Naive thymus-derived CD4-positive, alpha-beta T cell (primary cell): ENCODE data around the gene BTBD3. TPM values are rescaled to one million over a fixed set of nuclear protein-coding genes. Genes with fewer than 3 reads are reported as not detected.

ENCODE experiments used
- ATAC-seq: fragments of 150-1000 bp; cut with Tn5 transposase; 2 replicates; pipeline ENCODE4 v1.10.0; 2021; ENCODE audit warnings: mild to moderate bottlenecking, moderate library complexity
- CTCF ChIA-PET: fragments of 350-600 bp; sonication (Branson Sonifier 250); formaldehyde crosslinking; loops from one replicate; lab custom pipeline; 2021; ENCODE audit warnings: antibody characterized with exemption; lab: Charles Lee
- POLR2A ChIA-PET: fragments of 350-600 bp; sonication (Branson Sonifier 250); formaldehyde crosslinking; loops from one replicate; lab custom pipeline; 2021; ENCODE audit warnings: antibody characterized with exemption, inconsistent platforms; lab: Charles Lee
- DNase-seq, 9 donors: peaks; one replicate each; pipeline versions ENCODE4 v3.0.0 to v3.0.0-alpha.2; 2020 to 2022; ENCODE audit warnings: mixed read lengths in 1 of 9
- H3K27ac ChIP-seq: one replicate; pipeline ENCODE4 v1.7.0; 2013; ENCODE audit warnings: mild to moderate bottlenecking, low read depth, low read length, moderate library complexity
- H3K27me3 ChIP-seq, 2 donors: one replicate each; pipeline ENCODE4 v1.7.0; 2013; ENCODE audit warnings: low read length in 2 of 2, mild to moderate bottlenecking in 2 of 2, moderate library complexity in 2 of 2; ENCODE audit not compliant: control insufficient read depth in 2 of 2, insufficient read depth in 2 of 2
- H3K36me3 ChIP-seq, 3 experiments: 1 replicate in 2 of 3; 2 replicates in 1 of 3; pipeline ENCODE4 v1.7.0; 2013; ENCODE audit warnings: low read length in 3 of 3, mild to moderate bottlenecking in 3 of 3, moderate library complexity in 1 of 3; ENCODE audit not compliant: insufficient read depth in 3 of 3, control insufficient read depth in 2 of 3
- H3K4me1 ChIP-seq, 2 donors: one replicate each; pipeline ENCODE4 v1.7.0; 2013; ENCODE audit warnings: low read length in 2 of 2, mild to moderate bottlenecking in 2 of 2, moderate library complexity in 1 of 2; ENCODE audit not compliant: control insufficient read depth in 2 of 2, insufficient read depth in 2 of 2
- H3K4me3 ChIP-seq: 2 replicates; pipeline ENCODE4 v1.7.0; 2013; ENCODE audit warnings: mild to moderate bottlenecking, low read length
- H3K9me3 ChIP-seq, 3 experiments: 1 replicate in 2 of 3; 2 replicates in 1 of 3; pipeline ENCODE4 v1.7.0; 2013; ENCODE audit warnings: low read length in 3 of 3; ENCODE audit not compliant: control insufficient read depth in 2 of 3
- H3K27ac Mint-ChIP-seq, 9 donors: one replicate each; pipeline ENCODE4 v1.8.0; 2020 to 2022; ENCODE audit warnings: mixed read lengths in 9 of 9, mild to moderate bottlenecking in 8 of 9, moderate library complexity in 5 of 9, inconsistent platforms in 2 of 9
- H3K27me3 Mint-ChIP-seq, 5 donors: one replicate each; pipeline ENCODE4 v1.8.0; 2021 to 2022; ENCODE audit warnings: mixed read lengths in 5 of 5, mild to moderate bottlenecking in 1 of 5
- H3K36me3 Mint-ChIP-seq, 5 donors: one replicate each; pipeline ENCODE4 v1.8.0; 2020 to 2022; ENCODE audit warnings: mixed read lengths in 5 of 5, mild to moderate bottlenecking in 3 of 5, inconsistent platforms in 1 of 5
- H3K4me1 Mint-ChIP-seq, 7 donors: one replicate each; pipeline ENCODE4 v1.8.0; 2020 to 2022; ENCODE audit warnings: mixed read lengths in 7 of 7, mild to moderate bottlenecking in 3 of 7, inconsistent platforms in 1 of 7
- H3K4me3 Mint-ChIP-seq, 10 donors: one replicate each; pipeline ENCODE4 v1.8.0; 2020 to 2022; ENCODE audit warnings: mild to moderate bottlenecking in 10 of 10, mixed read lengths in 10 of 10, moderate library complexity in 6 of 10, inconsistent platforms in 2 of 10
- H3K9me3 Mint-ChIP-seq, 11 donors: one replicate each; pipeline ENCODE4 v1.8.0; 2020 to 2022; ENCODE audit warnings: mixed read lengths in 11 of 11, mild to moderate bottlenecking in 4 of 11, inconsistent platforms in 1 of 11, moderate library complexity in 1 of 11
- intact Hi-C, 2 donors: fragments of 100-400 bp; cut with micrococcal nuclease; formaldehyde crosslinking; loops; one replicate each; pipeline ENCODE4 v1.15.1; 2023
- polyA plus RNA-seq, 2 donors: library from polyadenylated mRNA; unstranded; fragments of 300-500 nt; fragmentation: Illumina TruSeq; gene quantifications; one replicate each; pipeline ENCODE4 v1.2.3, GENCODE V29; 2021
- total RNA-seq, 6 experiments: library from RNA in 5 of 6; stranded (reverse) in 5 of 6; gene quantifications; 1 replicate in 5 of 6; 2 replicates in 1 of 6; pipeline ENCODE4 v1.2.3 and lab custom pipeline; 2021 to 2026

BTBD3 gene
- total RNA-seq, result 1 to 10 TPM; 1.6 to 6.1 (median 3.0) TPM
- 1 to 10 TPM; 1.8 to 2.0 TPM for polyA plus RNA-seq
- total RNA-seq (lab: John Stamatoyannopoulos, UW), result 2.8 reads per million, percentile 15 among the genes with 10 or more reads in this experiment

GRCh38 chr20:11917663-11918062, at the start of gene BTBD3:
Gene BTBD3, plus strand, starts transcription at chr20:11917893. Its CDS starts 383 bp downstream, at chr20:11918276.
- Histone ChIP-seq H3K27ac (no peak within 1 kb of the TSS), H3K9me3 (no peaks in the 10 kb centered on the region), H3K4me3 (no peak within 1 kb of the TSS), H3K4me1 (no peaks in the 10 kb centered on the region), H3K36me3 (no peaks in the 10 kb centered on the region), H3K27me3 (no peaks in the 10 kb centered on the region)
- ChIA-PET CTCF (no interaction called here), POLR2A (no interaction called here)
- H3K27me3 Mint-ChIP-seq, result no peaks in the 10 kb centered on the region
- peak within 1 kb of the TSS in 4 of 9 donors; percentile 3 to 69 (median 28) for H3K27ac Mint-ChIP-seq
- intact Hi-C loops, result no loop called here
- peaks cover 4 to 24% (median 10%) of the 10 kb centered on the region in 7 donors for H3K4me1 Mint-ChIP-seq
- no peaks in the 10 kb centered on the region for H3K36me3 Mint-ChIP-seq
- ATAC-seq (peak; percentile 36), DNase-seq (peak in 2 of 9 donors; percentile 4 to 5)
- H3K4me3 Mint-ChIP-seq, result peak within 1 kb of the TSS in 9 of 10 donors; percentile 10 to 77 (median 46)
- no peaks in the 10 kb centered on the region for H3K9me3 Mint-ChIP-seq

GRCh38 chr20:11869641-11870040, 48.1 kb upstream of the BTBD3 start:
- DNase-seq, result no peak
- POLR2A ChIA-PET, result no interaction called here

GRCh38 chr20:11870411-11870810, 47.3 kb upstream of the BTBD3 start:
- ChIA-PET POLR2A (no interaction called here), CTCF (no interaction called here)
- no peak for ATAC-seq
- Mint-ChIP-seq H3K4me1 (no peaks in the 10 kb centered on the region), H3K36me3 (no peaks in the 10 kb centered on the region), H3K9me3 (peaks cover 0 to 3% (median 0%) of the 10 kb centered on the region in 11 donors), H3K27me3 (peaks cover 0 to 8% (median 3%) of the 10 kb centered on the region in 5 donors), H3K27ac (no peak overlapping the region), H3K4me3 (no peak overlapping the region)
- Histone ChIP-seq H3K36me3 (no peaks in the 10 kb centered on the region), H3K9me3 (no peaks in the 10 kb centered on the region), H3K27ac (no peak overlapping the region), H3K4me3 (no peak overlapping the region), H3K4me1 (no peaks in the 10 kb centered on the region), H3K27me3 (no peaks in the 10 kb centered on the region)
- DNase-seq, result no peak
- intact Hi-C loops, result no loop called here

More at GRCh38 chr20:11869641-11870040, 48.1 kb upstream of the BTBD3 start:
- no peak overlapping the region for H3K27ac ChIP-seq
- no peak overlapping the region for H3K4me3 Mint-ChIP-seq
- H3K4me1 ChIP-seq, result no peaks in the 10 kb centered on the region
- H3K27me3 ChIP-seq, result no peaks in the 10 kb centered on the region
- peaks cover 0 to 3% (median 0%) of the 10 kb centered on the region in 11 donors for H3K9me3 Mint-ChIP-seq
- CTCF ChIA-PET, result no interaction called here
- H3K4me1 Mint-ChIP-seq, result no peaks in the 10 kb centered on the region
- H3K4me3 ChIP-seq, result no peak overlapping the region
- H3K36me3 Mint-ChIP-seq, result no peaks in the 10 kb centered on the region
- peaks cover 0 to 8% (median 3%) of the 10 kb centered on the region in 5 donors for H3K27me3 Mint-ChIP-seq
- intact Hi-C loops, result no loop called here
- no peak for ATAC-seq
- no peak overlapping the region for H3K27ac Mint-ChIP-seq
- H3K9me3 ChIP-seq, result no peaks in the 10 kb centered on the region
- no peaks in the 10 kb centered on the region for H3K36me3 ChIP-seq

GRCh38 chr20:11876555-11876954, 41.1 kb upstream of the BTBD3 start:
- no peak overlapping the region for H3K27ac ChIP-seq
- Mint-ChIP-seq H3K27ac (no peak overlapping the region), H3K4me3 (no peak overlapping the region), H3K4me1 (no peaks in the 10 kb centered on the region), H3K9me3 (peaks cover 0 to 5% (median 0%) of the 10 kb centered on the region in 11 donors), H3K36me3 (no peaks in the 10 kb centered on the region), H3K27me3 (peaks cover 0 to 7% (median 5%) of the 10 kb centered on the region in 5 donors)
- H3K27me3 ChIP-seq, result no peaks in the 10 kb centered on the region
- intact Hi-C loops, result no loop called here
- no peaks in the 10 kb centered on the region for H3K9me3 ChIP-seq
- H3K4me1 ChIP-seq, result no peaks in the 10 kb centered on the region
- ChIA-PET CTCF (no interaction called here), POLR2A (no interaction called here)
- no peak for ATAC-seq
- DNase-seq, result no peak
- no peak overlapping the region for H3K4me3 ChIP-seq
- no peaks in the 10 kb centered on the region for H3K36me3 ChIP-seq

- ChIA-PET CTCF (no interaction called here), POLR2A (no interaction called here)
- Histone ChIP-seq H3K4me3 (no peak overlapping the region), H3K27ac (no peak overlapping the region), H3K36me3 (no peaks in the 10 kb centered on the region), H3K27me3 (no peaks in the 10 kb centered on the region), H3K9me3 (no peaks in the 10 kb centered on the region), H3K4me1 (no peaks in the 10 kb centered on the region)
- Mint-ChIP-seq H3K27me3 (peaks cover 0 to 18% (median 9%) of the 10 kb centered on the region in 5 donors), H3K4me3 (no peak overlapping the region), H3K4me1 (no peaks in the 10 kb centered on the region), H3K9me3 (peaks cover 0 to 5% (median 0%) of the 10 kb centered on the region in 11 donors), H3K27ac (no peak overlapping the region), H3K36me3 (no peaks in the 10 kb centered on the region)
- ATAC-seq, result no peak
- no peak for DNase-seq
- intact Hi-C loops, result no loop called here
These were observed 37.0 kb upstream of the BTBD3 start for GRCh38 chr20:11880680-11881079.

GRCh38 chr20:11881449-11881848, 36.2 kb upstream of the BTBD3 start:
- Histone ChIP-seq H3K27me3 (no peaks in the 10 kb centered on the region), H3K27ac (no peak overlapping the region), H3K36me3 (no peaks in the 10 kb centered on the region), H3K4me1 (no peaks in the 10 kb centered on the region), H3K4me3 (no peak overlapping the region), H3K9me3 (no peaks in the 10 kb centered on the region)
- CTCF ChIA-PET, result no interaction called here
- peaks cover 0 to 19% (median 5%) of the 10 kb centered on the region in 5 donors for H3K27me3 Mint-ChIP-seq
- DNase-seq (no peak), ATAC-seq (no peak)
- POLR2A ChIA-PET, result no interaction called here
- H3K36me3 Mint-ChIP-seq, result no peaks in the 10 kb centered on the region
- no peak overlapping the region for H3K27ac Mint-ChIP-seq
- intact Hi-C loops, result no loop called here
- no peak overlapping the region for H3K4me3 Mint-ChIP-seq
- no peaks in the 10 kb centered on the region for H3K4me1 Mint-ChIP-seq
- peaks cover 0 to 3% (median 0%) of the 10 kb centered on the region in 11 donors for H3K9me3 Mint-ChIP-seq

GRCh38 chr20:11882651-11883050, 35.0 kb upstream of the BTBD3 start:
- H3K36me3 Mint-ChIP-seq, result no peaks in the 10 kb centered on the region
- no peak overlapping the region for H3K27ac Mint-ChIP-seq
- Histone ChIP-seq H3K4me3 (no peak overlapping the region), H3K27ac (no peak overlapping the region), H3K36me3 (no peaks in the 10 kb centered on the region), H3K9me3 (no peaks in the 10 kb centered on the region), H3K27me3 (no peaks in the 10 kb centered on the region), H3K4me1 (no peaks in the 10 kb centered on the region)
- no peaks in the 10 kb centered on the region for H3K9me3 Mint-ChIP-seq
- no peak overlapping the region for H3K4me3 Mint-ChIP-seq
- ATAC-seq, result no peak
- ChIA-PET CTCF (no interaction called here), POLR2A (no interaction called here)
- no peaks in the 10 kb centered on the region for H3K4me1 Mint-ChIP-seq
- intact Hi-C loops, result no loop called here
- no peak for DNase-seq
- H3K27me3 Mint-ChIP-seq, result peaks cover 6 to 24% (median 8%) of the 10 kb centered on the region in 5 donors
